Measurements from ENCODE around the gene CLN5.
A peak's percentile ranks its signal among the peaks of the same experiment; 100 is the strongest.
"Not testable (repeated sequence)": the region's sequence is repeated elsewhere in the genome, so short reads cannot be mapped to it uniquely, and the experiment has no call there.

CLN5 gene
- total RNA-seq, result 4.4 to 25.5 (median 7.8) reads per million in 4 experiments

- peak; percentile 85 for DNase-seq
Observed at GRCh38 chr13:76991796-76992547, at the start of gene CLN5. Gene CLN5 (plus strand): TSS chr13:76992081. CDS start chr13:76992099, 18 bp downstream.

GRCh38 chr13:76942363-76942762 lies 49.5 kb upstream of the CLN5 start:
- DNase-seq, result no peak

- no peak for DNase-seq
Observed at GRCh38 chr13:76943646-76944045, 48.2 kb upstream of the CLN5 start.

GRCh38 chr13:76944456-76944855 lies 47.4 kb upstream of the CLN5 start:
- DNase-seq, result no peak

GRCh38 chr13:76948149-76948548 lies 43.7 kb upstream of the CLN5 start, which contains the start of gene ACOD1:
Gene ACOD1 (plus strand): TSS chr13:76948511. CDS start chr13:76948559, 48 bp downstream.
- no peak for DNase-seq

GRCh38 chr13:76950101-76950500 lies 41.8 kb upstream of the CLN5 start:
- no peak for DNase-seq

GRCh38 chr13:76953968-76954367 lies 37.9 kb upstream of the CLN5 start:
- no peak for DNase-seq

- no peak for DNase-seq
Observed at GRCh38 chr13:76954538-76954937, 37.3 kb upstream of the CLN5 start.

GRCh38 chr13:76955193-76955592 lies 36.7 kb upstream of the CLN5 start:
- DNase-seq, result no peak

- no peak for DNase-seq
Observed at GRCh38 chr13:76955661-76956060, 36.2 kb upstream of the CLN5 start.

- no peak for DNase-seq
Observed at GRCh38 chr13:76958841-76959432, 32.9 kb upstream of the CLN5 start.

- not testable (repeated sequence) for DNase-seq
Observed at GRCh38 chr13:76959734-76960133, 32.1 kb upstream of the CLN5 start.

GRCh38 chr13:76965759-76966421 lies 26.0 kb upstream of the CLN5 start:
- no peak for DNase-seq

GRCh38 chr13:76967031-76967430 lies 24.9 kb upstream of the CLN5 start:
- no peak for DNase-seq

- DNase-seq, result no peak
Observed at GRCh38 chr13:76968041-76968440, 23.8 kb upstream of the CLN5 start.

GRCh38 chr13:76969488-76970365 lies 22.2 kb upstream of the CLN5 start:
- no peak for DNase-seq

GRCh38 chr13:76971215-76971614 lies 20.7 kb upstream of the CLN5 start:
- DNase-seq, result no peak

GRCh38 chr13:76971851-76972829 lies 19.7 kb upstream of the CLN5 start:
- DNase-seq, result no peak

- no peak for DNase-seq
Observed at GRCh38 chr13:76973920-76974617, 17.8 kb upstream of the CLN5 start.

- no peak for DNase-seq
Observed at GRCh38 chr13:76974618-76974975, 17.3 kb upstream of the CLN5 start.

- DNase-seq, result no peak
Observed at GRCh38 chr13:76975863-76976262, 16.0 kb upstream of the CLN5 start.

Data from effector CD8-positive, alpha-beta T cell (primary cell).